ENCODE data around the gene TDRKH.
"Not testable (repeated sequence)": the region's sequence is repeated elsewhere in the genome, so short reads cannot be mapped to it uniquely, and the experiment has no call there.

Gene TDRKH

GRCh38 chr1:151780736-151781135 is 9.6 kb downstream of the TDRKH start:
- not testable (repeated sequence) for H3K4me1 ChIP-seq (ENCODE audit: control insufficient read depth, insufficient read depth, low read length); H3K27me3 ChIP-seq (ENCODE audit: control insufficient read depth in 1 of 2, insufficient read depth in 2 of 2, low read length in 2 of 2); H3K4me3 ChIP-seq (ENCODE audit: low read length in 2 of 2); H3K9me3 ChIP-seq (ENCODE audit: control insufficient read depth in 2 of 2, low read length in 2 of 2); H3K9ac ChIP-seq (ENCODE audit: low read length in 2 of 2); H3K27ac ChIP-seq (ENCODE audit: low read length)
- H3K36me3 ChIP-seq (ENCODE audit: control insufficient read depth in 2 of 2, insufficient read depth in 2 of 2, low read length in 2 of 2): peaks cover 15 to 22% of the 10 kb centered on the region in 2 donors

- peaks cover 23 to 30% of the 10 kb centered on the region in 2 donors for H3K36me3 ChIP-seq (ENCODE audit: control insufficient read depth in 2 of 2, insufficient read depth in 2 of 2, low read length in 2 of 2)
Observed at GRCh38 chr1:151779852-151780251, 10.4 kb downstream of the TDRKH start.

GRCh38 chr1:151777317-151777716 is 13.0 kb downstream of the TDRKH start:
- peaks cover 28 to 38% of the 10 kb centered on the region in 2 donors for H3K36me3 ChIP-seq (ENCODE audit: control insufficient read depth in 2 of 2, insufficient read depth in 2 of 2, low read length in 2 of 2)
- H3K4me1 ChIP-seq (ENCODE audit: control insufficient read depth, insufficient read depth, low read length): no peaks in the 10 kb centered on the region
- no peak overlapping the region for H3K9ac ChIP-seq (ENCODE audit: low read length in 2 of 2)
- no peaks in the 10 kb centered on the region for H3K9me3 ChIP-seq (ENCODE audit: control insufficient read depth in 2 of 2, low read length in 2 of 2)
- H3K27me3 ChIP-seq (ENCODE audit: control insufficient read depth in 1 of 2, insufficient read depth in 2 of 2, low read length in 2 of 2): no peaks in the 10 kb centered on the region
- no peak overlapping the region for H3K4me3 ChIP-seq (ENCODE audit: low read length in 2 of 2)
- no peak overlapping the region for H3K27ac ChIP-seq (ENCODE audit: low read length)

More at GRCh38 chr1:151779852-151780251, 10.4 kb downstream of the TDRKH start:
- Histone ChIP-seq H3K9ac (ENCODE audit: low read length in 2 of 2) (no peak overlapping the region), H3K4me3 (ENCODE audit: low read length in 2 of 2) (no peak overlapping the region), H3K27me3 (ENCODE audit: control insufficient read depth in 1 of 2, insufficient read depth in 2 of 2, low read length in 2 of 2) (no peaks in the 10 kb centered on the region), H3K27ac (ENCODE audit: low read length) (no peak overlapping the region), H3K4me1 (ENCODE audit: control insufficient read depth, insufficient read depth, low read length) (no peaks in the 10 kb centered on the region), H3K9me3 (ENCODE audit: control insufficient read depth in 2 of 2, low read length in 2 of 2) (no peaks in the 10 kb centered on the region)

- H3K27me3 ChIP-seq (ENCODE audit: control insufficient read depth in 1 of 2, insufficient read depth in 2 of 2, low read length in 2 of 2): no peaks in the 10 kb centered on the region
- no peak overlapping the region for H3K9ac ChIP-seq (ENCODE audit: low read length in 2 of 2)
- H3K36me3 ChIP-seq (ENCODE audit: control insufficient read depth in 2 of 2, insufficient read depth in 2 of 2, low read length in 2 of 2): peaks cover 28 to 38% of the 10 kb centered on the region in 2 donors
- no peaks in the 10 kb centered on the region for H3K9me3 ChIP-seq (ENCODE audit: control insufficient read depth in 2 of 2, low read length in 2 of 2)
- H3K4me1 ChIP-seq (ENCODE audit: control insufficient read depth, insufficient read depth, low read length): no peaks in the 10 kb centered on the region
- no peak overlapping the region for H3K27ac ChIP-seq (ENCODE audit: low read length)
- no peak overlapping the region for H3K4me3 ChIP-seq (ENCODE audit: low read length in 2 of 2)
Observed at GRCh38 chr1:151776665-151777062, 13.6 kb downstream of the TDRKH start.

GRCh38 chr1:151775894-151776664 is 14.2 kb downstream of the TDRKH start:
- Histone ChIP-seq H3K36me3 (ENCODE audit: control insufficient read depth in 2 of 2, insufficient read depth in 2 of 2, low read length in 2 of 2) (peaks cover 25 to 34% of the 10 kb centered on the region in 2 donors), H3K27me3 (ENCODE audit: control insufficient read depth in 1 of 2, insufficient read depth in 2 of 2, low read length in 2 of 2) (no peaks in the 10 kb centered on the region), H3K4me3 (ENCODE audit: low read length in 2 of 2) (no peak overlapping the region), H3K9ac (ENCODE audit: low read length in 2 of 2) (no peak overlapping the region), H3K4me1 (ENCODE audit: control insufficient read depth, insufficient read depth, low read length) (no peaks in the 10 kb centered on the region), H3K27ac (ENCODE audit: low read length) (no peak overlapping the region), H3K9me3 (ENCODE audit: control insufficient read depth in 2 of 2, low read length in 2 of 2) (no peaks in the 10 kb centered on the region)

GRCh38 chr1:151774256-151774922 is 15.9 kb downstream of the TDRKH start:
- Histone ChIP-seq H3K27me3 (ENCODE audit: control insufficient read depth in 1 of 2, insufficient read depth in 2 of 2, low read length in 2 of 2) (no peaks in the 10 kb centered on the region), H3K27ac (ENCODE audit: low read length) (no peak overlapping the region), H3K36me3 (ENCODE audit: control insufficient read depth in 2 of 2, insufficient read depth in 2 of 2, low read length in 2 of 2) (peaks cover 22 to 34% of the 10 kb centered on the region in 2 donors), H3K4me3 (ENCODE audit: low read length in 2 of 2) (no peak overlapping the region), H3K9ac (ENCODE audit: low read length in 2 of 2) (no peak overlapping the region), H3K4me1 (ENCODE audit: control insufficient read depth, insufficient read depth, low read length) (no peaks in the 10 kb centered on the region), H3K9me3 (ENCODE audit: control insufficient read depth in 2 of 2, low read length in 2 of 2) (no peaks in the 10 kb centered on the region)

GRCh38 chr1:151773702-151774101 is 16.6 kb downstream of the TDRKH start:
- Histone ChIP-seq H3K9ac (ENCODE audit: low read length in 2 of 2) (no peak overlapping the region), H3K4me1 (ENCODE audit: control insufficient read depth, insufficient read depth, low read length) (no peaks in the 10 kb centered on the region), H3K36me3 (ENCODE audit: control insufficient read depth in 2 of 2, insufficient read depth in 2 of 2, low read length in 2 of 2) (peaks cover 21 to 33% of the 10 kb centered on the region in 2 donors), H3K9me3 (ENCODE audit: control insufficient read depth in 2 of 2, low read length in 2 of 2) (no peaks in the 10 kb centered on the region), H3K27ac (ENCODE audit: low read length) (no peak overlapping the region), H3K27me3 (ENCODE audit: control insufficient read depth in 1 of 2, insufficient read depth in 2 of 2, low read length in 2 of 2) (no peaks in the 10 kb centered on the region), H3K4me3 (ENCODE audit: low read length in 2 of 2) (no peak overlapping the region)

- not testable (repeated sequence) for H3K36me3 ChIP-seq (ENCODE audit: control insufficient read depth in 2 of 2, insufficient read depth in 2 of 2, low read length in 2 of 2); H3K4me1 ChIP-seq (ENCODE audit: control insufficient read depth, insufficient read depth, low read length); H3K4me3 ChIP-seq (ENCODE audit: low read length in 2 of 2); H3K9ac ChIP-seq (ENCODE audit: low read length in 2 of 2); H3K27ac ChIP-seq (ENCODE audit: low read length); H3K9me3 ChIP-seq (ENCODE audit: control insufficient read depth in 2 of 2, low read length in 2 of 2); H3K27me3 ChIP-seq (ENCODE audit: control insufficient read depth in 1 of 2, insufficient read depth in 2 of 2, low read length in 2 of 2)
Observed at GRCh38 chr1:151769270-151769669, 21.0 kb downstream of the TDRKH start.

- H3K9me3 ChIP-seq (ENCODE audit: control insufficient read depth in 2 of 2, low read length in 2 of 2); H3K36me3 ChIP-seq (ENCODE audit: control insufficient read depth in 2 of 2, insufficient read depth in 2 of 2, low read length in 2 of 2); H3K4me3 ChIP-seq (ENCODE audit: low read length in 2 of 2); H3K9ac ChIP-seq (ENCODE audit: low read length in 2 of 2); H3K27me3 ChIP-seq (ENCODE audit: control insufficient read depth in 1 of 2, insufficient read depth in 2 of 2, low read length in 2 of 2); H3K27ac ChIP-seq (ENCODE audit: low read length); H3K4me1 ChIP-seq (ENCODE audit: control insufficient read depth, insufficient read depth, low read length): not testable (repeated sequence)
Observed at GRCh38 chr1:151768351-151769066, 21.8 kb downstream of the TDRKH start.

GRCh38 chr1:151763990-151764389 is 26.3 kb downstream of the TDRKH start:
- Histone ChIP-seq H3K9ac (ENCODE audit: low read length in 2 of 2) (peak overlapping the region; percentile 92 to 97), H3K4me1 (ENCODE audit: control insufficient read depth, insufficient read depth, low read length) (peaks cover 10% of the 10 kb centered on the region), H3K9me3 (ENCODE audit: control insufficient read depth in 2 of 2, low read length in 2 of 2) (no peaks in the 10 kb centered on the region), H3K36me3 (ENCODE audit: control insufficient read depth in 2 of 2, insufficient read depth in 2 of 2, low read length in 2 of 2) (peaks cover 15 to 21% of the 10 kb centered on the region in 2 donors), H3K4me3 (ENCODE audit: low read length in 2 of 2) (peak overlapping the region; percentile 90 to 93), H3K27me3 (ENCODE audit: control insufficient read depth in 1 of 2, insufficient read depth in 2 of 2, low read length in 2 of 2) (no peaks in the 10 kb centered on the region), H3K27ac (ENCODE audit: low read length) (peak overlapping the region; percentile 94)
